ENCODE measurements around the gene RBFA. TPM values are rescaled to one million over a fixed set of nuclear protein-coding genes. Genes with fewer than 3 reads are reported as not detected.

The RBFA gene
- total and polyA plus RNA-seq, 12 donors: 12.4 to 30.6 (median 19.3) TPM

DNA sequence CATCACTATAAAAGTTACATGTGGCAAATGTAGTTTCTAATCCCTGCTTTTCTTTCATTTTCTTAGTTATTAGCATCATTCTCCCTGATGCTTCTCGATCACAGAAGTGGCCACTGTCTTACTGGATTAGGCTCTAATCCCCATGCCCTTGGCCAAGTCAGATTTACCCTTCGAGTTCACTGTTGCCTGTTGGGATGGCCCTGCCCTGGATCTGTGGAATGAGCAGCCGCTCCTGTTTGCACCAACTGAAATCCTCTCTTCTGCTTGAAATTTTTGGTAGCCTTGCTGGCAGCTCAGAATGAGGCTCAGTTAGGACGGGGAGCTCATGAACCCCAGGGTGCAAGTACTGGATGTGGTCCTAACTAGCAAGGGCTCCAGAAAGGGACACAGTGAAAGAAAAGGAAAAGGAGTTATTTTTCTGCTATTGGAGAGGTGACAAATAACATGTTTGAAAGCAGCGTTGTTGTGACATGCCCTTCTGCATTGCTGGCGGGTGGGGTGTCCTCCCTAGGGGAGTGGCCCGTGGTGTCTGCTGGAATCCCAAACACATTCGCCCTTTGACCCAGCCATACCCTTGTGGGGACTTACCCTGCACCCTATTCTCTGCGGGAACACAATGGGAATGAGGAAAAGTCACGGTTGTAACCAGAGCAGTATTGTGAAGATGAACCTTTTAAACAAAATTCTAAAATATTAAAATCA, 34.5 kb downstream of the RBFA start:
- 81 to 85% methylated on average over 10 of the region's 10 CpGs for WGBS, 2 donors
- H3K4me1 ChIP-seq: no peaks in the 10 kb centered on the region
- TF ChIP-seq, protein P1, sequence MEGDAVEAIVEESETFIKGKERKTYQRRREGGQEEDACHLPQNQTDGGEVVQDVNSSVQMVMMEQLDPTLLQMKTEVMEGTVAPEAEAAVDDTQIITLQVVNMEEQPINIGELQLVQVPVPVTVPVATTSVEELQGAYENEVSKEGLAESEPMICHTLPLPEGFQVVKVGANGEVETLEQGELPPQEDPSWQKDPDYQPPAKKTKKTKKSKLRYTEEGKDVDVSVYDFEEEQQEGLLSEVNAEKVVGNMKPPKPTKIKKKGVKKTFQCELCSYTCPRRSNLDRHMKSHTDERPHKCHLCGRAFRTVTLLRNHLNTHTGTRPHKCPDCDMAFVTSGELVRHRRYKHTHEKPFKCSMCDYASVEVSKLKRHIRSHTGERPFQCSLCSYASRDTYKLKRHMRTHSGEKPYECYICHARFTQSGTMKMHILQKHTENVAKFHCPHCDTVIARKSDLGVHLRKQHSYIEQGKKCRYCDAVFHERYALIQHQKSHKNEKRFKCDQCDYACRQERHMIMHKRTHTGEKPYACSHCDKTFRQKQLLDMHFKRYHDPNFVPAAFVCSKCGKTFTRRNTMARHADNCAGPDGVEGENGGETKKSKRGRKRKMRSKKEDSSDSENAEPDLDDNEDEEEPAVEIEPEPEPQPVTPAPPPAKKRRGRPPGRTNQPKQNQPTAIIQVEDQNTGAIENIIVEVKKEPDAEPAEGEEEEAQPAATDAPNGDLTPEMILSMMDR (IDR thresholded peaks at IDR 0.05): no peak
- H3K27me3 ChIP-seq: no peaks in the 10 kb centered on the region
- intact Hi-C loops (cut with DNase I): no loop called here
- DNase-seq (no peak), ATAC-seq (no peak)
- no peak overlapping the region for H3K4me3 ChIP-seq
- no peaks in the 10 kb centered on the region for H3K9me3 ChIP-seq
- no peak overlapping the region for H3K27ac ChIP-seq
- H3K36me3 ChIP-seq: no peaks in the 10 kb centered on the region

DNA sequence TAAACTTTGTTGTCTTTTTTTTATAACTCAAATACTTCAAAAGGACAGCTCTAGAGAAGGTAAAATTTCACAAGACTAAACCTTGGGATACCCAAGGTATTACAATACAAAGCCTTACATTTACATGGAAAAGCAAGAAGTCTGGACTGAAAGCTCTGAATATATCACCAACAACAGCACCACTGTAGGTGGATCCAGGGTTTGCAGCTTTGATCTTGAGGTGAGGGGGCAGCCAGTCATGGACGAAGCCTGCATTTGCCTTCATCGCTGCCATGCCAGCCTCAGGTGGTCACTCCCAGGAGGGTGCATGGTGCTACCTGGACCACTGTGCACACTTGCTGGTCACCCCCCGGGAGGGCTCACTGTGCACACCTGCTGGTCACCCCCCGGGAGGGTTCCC, 36.6 kb downstream of the RBFA start:
- WGBS, 2 donors: 95 to 99% methylated on average over 4 of the region's 4 CpGs
- intact Hi-C loops (cut with DNase I): no loop called here
- no peaks in the 10 kb centered on the region for H3K36me3 ChIP-seq

DNA sequence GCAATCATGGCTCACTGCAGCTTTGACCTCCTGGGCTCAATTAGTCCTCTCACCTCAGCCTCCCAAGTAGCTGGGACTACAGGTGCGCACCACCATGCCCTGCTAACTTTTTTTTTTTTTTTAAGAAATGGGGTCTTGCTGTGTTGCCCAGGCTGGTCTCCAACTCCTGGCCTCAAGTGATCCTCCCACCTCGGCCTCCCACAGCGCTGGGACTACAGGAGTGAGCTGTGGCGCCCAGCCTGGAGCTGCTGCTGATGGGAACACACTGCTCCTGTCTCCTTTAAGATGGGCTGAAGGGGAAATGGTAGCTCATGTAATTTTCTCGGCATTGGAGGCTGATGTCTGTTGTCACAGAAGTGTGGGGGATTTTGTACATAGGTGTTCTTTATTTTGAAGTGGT, 39.9 kb downstream of the RBFA start:
- ATAC-seq: no peak
- intact Hi-C loops (cut with DNase I): no loop called here
- no peaks in the 10 kb centered on the region for H3K36me3 ChIP-seq
- TF ChIP-seq, protein P1 (IDR thresholded peaks at IDR 0.05): no peak
- H3K4me3 ChIP-seq: no peak overlapping the region
- no peaks in the 10 kb centered on the region for H3K4me1 ChIP-seq
- WGBS, 2 donors: 96% methylated on average over 5 of the region's 5 CpGs
- no peak overlapping the region for H3K27ac ChIP-seq
- no peak for DNase-seq
- no peaks in the 10 kb centered on the region for H3K27me3 ChIP-seq
- H3K9me3 ChIP-seq: no peaks in the 10 kb centered on the region

More for the DNA sequence above, 36.6 kb downstream of the RBFA start:
- no peak overlapping the region for H3K27ac ChIP-seq
- ATAC-seq (no peak), DNase-seq (no peak)
- no peaks in the 10 kb centered on the region for H3K4me1 ChIP-seq
- H3K9me3 ChIP-seq: no peaks in the 10 kb centered on the region
- TF ChIP-seq, protein P1 (IDR thresholded peaks at IDR 0.05): no peak
- no peaks in the 10 kb centered on the region for H3K27me3 ChIP-seq
- no peak overlapping the region for H3K4me3 ChIP-seq

DNA sequence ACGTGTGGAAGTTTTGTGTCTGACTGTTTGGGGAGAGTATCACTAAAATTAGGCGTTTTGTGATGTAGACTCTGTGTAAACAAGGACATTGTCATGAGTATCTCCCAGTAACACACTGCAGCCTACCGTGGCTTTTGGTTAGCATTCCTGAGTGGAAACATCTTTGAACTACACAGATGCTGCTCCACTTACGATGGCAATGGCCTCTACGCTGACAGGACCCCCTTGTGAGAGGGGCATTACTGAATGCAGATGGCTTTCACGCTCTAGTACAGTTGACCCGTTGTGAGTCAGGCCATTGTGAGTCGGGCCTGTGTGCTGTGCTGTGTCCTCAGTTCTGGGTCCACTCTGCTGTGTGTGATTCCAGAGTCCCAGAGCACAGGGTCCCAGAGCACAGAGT, 40.5 kb downstream of the RBFA start:
- Histone ChIP-seq H3K9me3 (no peaks in the 10 kb centered on the region), H3K27me3 (no peaks in the 10 kb centered on the region), H3K27ac (no peak overlapping the region), H3K4me3 (no peak overlapping the region), H3K4me1 (no peaks in the 10 kb centered on the region), H3K36me3 (no peaks in the 10 kb centered on the region)
- intact Hi-C loops (cut with DNase I): no loop called here
- DNase-seq: no peak
- 75% methylated on average over 8 of the region's 8 CpGs for WGBS, 2 donors
- no peak for ATAC-seq
- TF ChIP-seq, protein P1 (IDR thresholded peaks at IDR 0.05): no peak

All from heart right ventricle (tissue), 16 donors.